CD4-positive, alpha-beta T cell treated with Interleukin-4 for 1 hour (primary cell): ENCODE results near the gene ISCU.
A peak's percentile ranks its signal among the peaks of the same experiment; 100 is the strongest.
"Not testable (repeated sequence)": the region's sequence is repeated elsewhere in the genome, so short reads cannot be mapped to it uniquely, and the experiment has no call there.

ENCODE experiments used
- DNase-seq, 2 donors: peaks; one replicate each; pipeline ENCODE4 v3.0.0-alpha.2; 2020 to 2022

ISCU gene

GRCh38 chr12:108572166-108572790 is 9.9 kb downstream of the ISCU start:
- no peak for DNase-seq

GRCh38 chr12:108573317-108573716 is 10.9 kb downstream of the ISCU start:
- DNase-seq: no peak

GRCh38 chr12:108574276-108574675 is 11.9 kb downstream of the ISCU start:
- DNase-seq: not testable (repeated sequence)

- DNase-seq: no peak
These were observed 13.0 kb downstream of the ISCU start for GRCh38 chr12:108575199-108575912.

- no peak for DNase-seq
These were observed 14.4 kb downstream of the ISCU start for GRCh38 chr12:108576660-108577234.

- no peak for DNase-seq
These were observed 15.1 kb downstream of the ISCU start for GRCh38 chr12:108577458-108577857.

GRCh38 chr12:108578264-108578663 is 15.9 kb downstream of the ISCU start:
- DNase-seq: no peak

- DNase-seq: peak in 1 of 2 donors; percentile 22
These were observed 16.4 kb downstream of the ISCU start for GRCh38 chr12:108578813-108579212.

- DNase-seq: no peak
These were observed 18.1 kb downstream of the ISCU start for GRCh38 chr12:108580531-108580930.

GRCh38 chr12:108581311-108582227 is 19.2 kb downstream of the ISCU start:
- DNase-seq: no peak

GRCh38 chr12:108582509-108582908 is 20.1 kb downstream of the ISCU start:
- DNase-seq: no peak

GRCh38 chr12:108582978-108583770 is 20.8 kb downstream of the ISCU start:
- no peak for DNase-seq

GRCh38 chr12:108583991-108584390 is 21.6 kb downstream of the ISCU start:
- no peak for DNase-seq

- DNase-seq: no peak
These were observed 22.2 kb downstream of the ISCU start for GRCh38 chr12:108584456-108585065.

- DNase-seq: no peak
These were observed 23.5 kb downstream of the ISCU start for GRCh38 chr12:108585864-108586263.

GRCh38 chr12:108586306-108586705 is 23.9 kb downstream of the ISCU start:
- DNase-seq: no peak

GRCh38 chr12:108587826-108588225 is 25.4 kb downstream of the ISCU start:
- no peak for DNase-seq

GRCh38 chr12:108589028-108589839 is 26.8 kb downstream of the ISCU start:
- DNase-seq: no peak

GRCh38 chr12:108589840-108590229 is 27.4 kb downstream of the ISCU start:
- no peak for DNase-seq

- not testable (repeated sequence) for DNase-seq
These were observed 28.1 kb downstream of the ISCU start for GRCh38 chr12:108590463-108590862.
